NCI-H2107 treated with DMSO at 0.1 percent for 48 hours (cell line): ENCODE data around the gene ATG10.
"Not testable (repeated sequence)": the region's sequence is repeated elsewhere in the genome, so short reads cannot be mapped to it uniquely, and the experiment has no call there.

Experiments
- DNase-seq: peaks from one replicate; lab custom pipeline; 2025; ENCODE audit not compliant: unreplicated experiment; lab: John Stamatoyannopoulos, UW

Gene ATG10

GRCh38 chr5:82217917-82218316, 246.1 kb downstream of the ATG10 start:
- DNase-seq: no peak

GRCh38 chr5:82218374-82219156, 246.7 kb downstream of the ATG10 start:
- DNase-seq: no peak

DNA sequence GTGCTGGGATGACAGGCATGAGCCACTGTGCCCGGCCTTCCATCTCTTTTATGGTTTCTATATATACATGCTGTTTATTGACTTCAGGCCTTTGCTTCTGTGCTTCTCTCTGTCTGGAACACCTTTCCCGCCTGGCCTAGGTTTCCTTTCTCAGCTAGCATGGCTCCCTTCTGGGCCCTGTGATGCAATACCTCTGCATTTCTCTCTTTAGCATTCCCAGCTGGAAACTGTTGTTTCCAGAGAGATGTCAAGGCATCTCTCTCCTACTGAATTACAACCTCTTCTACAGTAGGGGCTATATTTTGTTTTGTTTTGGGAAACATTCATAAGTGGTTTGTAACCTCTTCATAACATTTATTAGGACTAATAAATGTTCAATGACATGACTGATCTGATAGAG, 249.2 kb downstream of the ATG10 start:
- no peak for DNase-seq

- no peak for DNase-seq
Measured at GRCh38 chr5:82222597-82223574, 251.1 kb downstream of the ATG10 start.

GRCh38 chr5:82225525-82226172, 253.8 kb downstream of the ATG10 start:
- peak; percentile 5 for DNase-seq

DNA sequence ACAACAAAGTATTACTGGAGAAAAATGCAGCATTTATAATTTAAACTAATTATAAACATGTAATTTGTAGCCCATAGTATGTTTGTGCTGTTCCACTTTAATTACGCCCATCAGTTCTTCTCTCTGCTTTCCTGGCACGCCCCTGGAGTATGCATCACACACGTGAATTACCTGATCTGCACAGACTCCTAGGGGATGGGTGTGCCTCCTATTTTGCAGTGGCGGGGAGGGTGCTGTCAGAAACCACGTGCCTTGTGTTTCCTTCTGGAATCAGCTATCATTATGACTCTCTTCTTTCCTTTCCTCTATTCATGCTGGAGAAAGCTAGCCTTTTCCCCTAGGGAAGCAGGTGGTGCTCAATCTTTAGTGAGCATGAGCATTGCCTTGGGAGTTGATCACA, 263.1 kb downstream of the ATG10 start:
- DNase-seq: peak; percentile 6

- DNase-seq: no peak
Measured at GRCh38 chr5:82244151-82244550, 272.3 kb downstream of the ATG10 start.

- DNase-seq: no peak
Measured at GRCh38 chr5:82244854-82245635, 273.2 kb downstream of the ATG10 start.

- DNase-seq: no peak
Measured at GRCh38 chr5:82246960-82247574, 275.2 kb downstream of the ATG10 start.

DNA sequence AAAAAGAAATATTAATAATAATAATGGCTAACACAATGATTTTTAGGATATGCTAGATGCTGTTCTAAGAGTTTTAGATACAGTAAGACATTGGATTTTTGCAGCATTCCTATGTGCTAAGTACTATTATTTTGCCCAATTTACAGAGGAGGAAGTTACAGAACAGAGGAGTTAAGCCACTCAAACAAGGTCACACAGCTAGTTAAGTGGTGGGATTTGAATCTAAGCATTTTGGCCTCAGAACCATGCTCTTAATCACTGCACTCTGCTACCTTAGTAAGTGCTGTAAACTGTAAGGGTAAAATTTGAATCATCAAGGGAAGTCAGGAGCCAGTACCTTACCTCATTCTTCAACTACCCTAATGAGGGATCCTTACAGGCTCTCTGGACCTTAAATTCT, 280.9 kb downstream of the ATG10 start:
- DNase-seq: no peak

DNA sequence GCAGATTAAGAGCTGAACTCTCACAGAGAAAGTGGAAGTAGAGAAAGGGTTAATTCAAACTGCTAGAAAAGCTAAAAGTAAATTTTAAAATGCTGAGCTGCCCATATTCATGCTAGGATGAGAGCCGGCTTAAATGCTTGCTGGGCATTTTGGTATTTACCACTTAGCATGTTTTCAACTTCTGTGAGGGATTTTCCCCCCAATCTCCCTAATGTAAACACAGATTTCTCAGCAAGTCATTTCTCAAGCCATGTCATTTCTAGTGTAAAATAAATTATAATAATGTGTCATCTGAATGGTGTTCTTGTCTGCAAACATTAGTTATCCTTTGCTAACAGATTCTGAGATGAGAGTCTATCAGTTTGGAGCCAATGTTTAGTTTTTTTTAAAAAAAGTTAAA, 284.0 kb downstream of the ATG10 start:
- no peak for DNase-seq

- no peak for DNase-seq
Measured at GRCh38 chr5:82257247-82257646, 285.4 kb downstream of the ATG10 start.

DNA sequence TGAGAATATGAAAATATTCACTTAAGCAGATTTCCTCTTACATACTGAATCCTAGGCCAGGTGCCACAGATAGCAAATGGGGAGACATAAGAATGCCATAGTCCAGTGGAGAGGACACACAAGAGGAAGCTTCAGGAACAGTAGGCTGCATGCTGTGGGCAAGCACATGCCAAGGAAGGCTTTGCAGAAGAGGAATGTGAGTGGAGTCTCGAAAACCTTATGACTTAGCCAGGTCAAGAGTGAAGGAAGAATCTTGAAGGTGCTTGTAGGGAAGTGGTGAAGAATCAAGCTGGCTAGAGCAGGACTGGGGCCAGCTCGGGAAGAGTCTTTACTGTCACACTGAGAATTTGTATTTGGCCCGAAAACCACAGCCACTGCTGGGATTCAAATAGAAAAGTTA, 285.9 kb downstream of the ATG10 start:
- no peak for DNase-seq

DNA sequence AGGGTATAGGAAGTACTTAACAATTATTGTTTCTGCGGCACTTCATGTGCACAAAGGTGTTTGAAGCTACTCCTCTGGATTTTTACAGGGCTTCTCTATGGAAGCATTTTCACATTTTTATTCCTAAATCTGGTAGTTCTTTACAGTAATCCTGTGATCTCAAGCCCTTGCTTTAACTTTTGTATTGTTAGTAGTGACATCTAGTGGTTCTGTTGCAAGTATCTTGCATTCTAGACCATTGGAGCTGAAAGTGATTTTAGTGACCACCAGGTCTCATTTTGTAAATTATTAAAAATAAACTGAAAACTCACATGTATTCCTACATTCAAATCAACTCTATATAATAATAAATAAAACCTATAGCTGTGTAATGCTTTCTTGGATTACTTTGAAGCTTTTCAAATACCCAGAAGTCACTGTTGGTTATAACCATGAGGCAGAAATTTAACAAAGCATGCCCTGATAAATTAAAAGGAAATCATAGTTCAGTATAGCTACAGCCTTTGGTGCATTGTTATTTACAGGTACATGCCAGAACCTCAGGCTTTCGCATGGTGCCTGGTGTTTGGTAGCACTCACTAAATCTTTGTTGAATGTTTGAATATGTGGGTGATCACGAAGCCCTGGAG, 287.5 kb downstream of the ATG10 start:
- DNase-seq: peak; percentile 8

DNA sequence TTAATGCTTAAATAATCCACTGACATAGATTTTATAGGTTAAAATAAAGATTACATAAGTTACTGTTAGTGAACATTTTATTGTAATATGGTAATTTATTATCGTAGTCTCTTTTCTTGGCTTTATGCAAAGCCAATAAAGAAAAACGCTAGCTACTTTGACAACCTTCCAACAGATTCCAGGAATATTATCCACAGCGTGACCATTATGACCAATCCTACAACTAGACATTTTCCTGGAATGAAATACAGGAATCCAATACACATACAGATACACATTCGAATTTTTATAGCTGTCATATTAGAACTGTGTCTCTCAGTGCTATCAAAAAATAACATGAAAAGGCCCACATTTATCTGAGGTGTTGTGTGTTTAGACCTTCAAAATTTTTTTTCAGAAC, 293.2 kb downstream of the ATG10 start:
- DNase-seq: no peak

- DNase-seq: not testable (repeated sequence)
Measured at GRCh38 chr5:82267297-82267933, 295.6 kb downstream of the ATG10 start.

GRCh38 chr5:82269363-82269762, 297.5 kb downstream of the ATG10 start:
- DNase-seq: not testable (repeated sequence)

GRCh38 chr5:82272571-82273356, 300.9 kb downstream of the ATG10 start:
- not testable (repeated sequence) for DNase-seq
